Naive B cell (primary cell): ENCODE results near the gene RGS12. TPM values are rescaled to one million over a fixed set of nuclear protein-coding genes. Genes with fewer than 3 reads are reported as not detected.

ENCODE experiments used
- ATAC-seq, 2 donors: fragments of 150-1000 bp; cut with Tn5 transposase; 2 replicates each; pipeline ENCODE4 v1.10.0; 2021; ENCODE audit warnings: low read depth in 2 of 2, mild to moderate bottlenecking in 2 of 2, moderate library complexity in 2 of 2
- DNase-seq: peaks from one replicate; pipeline ENCODE4 v3.0.0; 2022
- H3K27ac Mint-ChIP-seq, 6 donors: one replicate each; pipeline ENCODE4 v1.8.0; 2020 to 2022; ENCODE audit warnings: mild to moderate bottlenecking in 6 of 6, mixed read lengths in 6 of 6, moderate library complexity in 5 of 6, inconsistent platforms in 2 of 6
- H3K27me3 Mint-ChIP-seq, 3 donors: one replicate each; pipeline ENCODE4 v1.8.0; 2021 to 2022; ENCODE audit warnings: mixed read lengths in 3 of 3, mild to moderate bottlenecking in 1 of 3
- H3K36me3 Mint-ChIP-seq, 2 donors: one replicate each; pipeline ENCODE4 v1.8.0; 2020 to 2022; ENCODE audit warnings: mixed read lengths in 2 of 2, inconsistent platforms in 1 of 2, mild to moderate bottlenecking in 1 of 2
- H3K4me1 Mint-ChIP-seq, 3 donors: one replicate each; pipeline ENCODE4 v1.8.0; 2020 to 2022; ENCODE audit warnings: mixed read lengths in 3 of 3, inconsistent platforms in 1 of 3, mild to moderate bottlenecking in 1 of 3, moderate library complexity in 1 of 3
- H3K4me3 Mint-ChIP-seq, 8 donors: one replicate each; pipeline ENCODE4 v1.8.0; 2020 to 2022; ENCODE audit warnings: mild to moderate bottlenecking in 8 of 8, mixed read lengths in 8 of 8, moderate library complexity in 8 of 8, inconsistent platforms in 2 of 8
- H3K9me3 Mint-ChIP-seq, 7 donors: one replicate each; pipeline ENCODE4 v1.8.0; 2020 to 2022; ENCODE audit warnings: mixed read lengths in 7 of 7, mild to moderate bottlenecking in 5 of 7, inconsistent platforms in 2 of 7, moderate library complexity in 1 of 7
- polyA plus RNA-seq, 6 donors: library from polyadenylated mRNA; unstranded; fragments of 300-500 nt; fragmentation: Illumina TruSeq; gene quantifications; one replicate each; pipeline ENCODE4 v1.2.3, GENCODE V29; 2021; ENCODE audit warnings: low read depth in 6 of 6

Gene RGS12
- polyA plus RNA-seq, 6 donors from 2014 or later = 0.36 to 6.8 (median 2.5) TPM

DNA sequence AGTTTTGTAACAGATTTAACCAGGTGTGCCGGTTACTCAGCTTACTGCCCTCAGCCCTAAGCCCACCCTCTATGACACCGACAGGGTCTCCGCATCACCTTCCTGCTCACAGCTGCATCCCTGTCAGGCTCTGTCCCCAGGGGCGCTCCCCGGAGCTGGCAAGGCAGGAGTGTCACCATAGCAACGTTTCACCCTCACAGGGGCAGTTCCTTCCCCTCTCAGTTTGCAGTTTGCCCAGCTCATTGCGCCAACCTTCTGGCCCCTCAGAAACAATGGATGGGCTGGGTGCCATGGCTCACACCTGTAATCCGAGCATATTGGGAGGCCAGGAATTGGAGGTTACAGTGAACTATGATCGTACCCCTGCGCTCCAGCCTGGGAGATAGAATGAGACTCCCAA, 42.6 kb downstream of the RGS12 start:
- H3K27me3 Mint-ChIP-seq = no peaks in the 10 kb centered on the region
- peak overlapping the region in 2 of 6 donors; percentile 27 to 57 for H3K27ac Mint-ChIP-seq
- H3K9me3 Mint-ChIP-seq = no peaks in the 10 kb centered on the region
- no peak overlapping the region for H3K4me3 Mint-ChIP-seq
- H3K36me3 Mint-ChIP-seq = no peaks in the 10 kb centered on the region
- DNase-seq (no peak), ATAC-seq (no peak)
- peaks cover 0 to 5% (median 4%) of the 10 kb centered on the region in 3 donors for H3K4me1 Mint-ChIP-seq

DNA sequence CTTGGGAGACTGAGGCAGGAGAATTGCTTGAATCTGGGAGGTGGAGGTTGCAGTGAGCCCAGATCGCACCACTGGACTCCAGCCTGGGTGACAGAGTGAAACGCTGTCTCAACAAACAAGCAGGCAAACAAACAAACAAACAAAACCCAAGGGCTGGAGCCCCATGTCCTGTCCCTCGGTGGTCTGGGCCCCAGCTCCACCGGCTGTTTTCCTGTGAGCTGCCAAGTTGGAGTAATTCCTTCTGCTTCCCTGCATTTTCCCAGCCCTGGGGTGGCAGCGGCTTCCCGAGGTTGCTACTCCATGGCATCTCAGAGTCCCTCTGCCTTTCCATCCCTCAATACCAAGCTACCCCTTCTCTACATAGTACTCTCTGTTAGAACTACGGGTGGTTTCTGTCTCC, 43.2 kb downstream of the RGS12 start:
- ATAC-seq = no peak
- peak overlapping the region in 2 of 6 donors; percentile 27 to 42 for H3K27ac Mint-ChIP-seq
- H3K4me3 Mint-ChIP-seq = no peak overlapping the region
- H3K36me3 Mint-ChIP-seq = no peaks in the 10 kb centered on the region
- peaks cover 0 to 7% (median 4%) of the 10 kb centered on the region in 3 donors for H3K4me1 Mint-ChIP-seq
- H3K9me3 Mint-ChIP-seq = no peaks in the 10 kb centered on the region
- no peak for DNase-seq
- H3K27me3 Mint-ChIP-seq = no peaks in the 10 kb centered on the region

DNA sequence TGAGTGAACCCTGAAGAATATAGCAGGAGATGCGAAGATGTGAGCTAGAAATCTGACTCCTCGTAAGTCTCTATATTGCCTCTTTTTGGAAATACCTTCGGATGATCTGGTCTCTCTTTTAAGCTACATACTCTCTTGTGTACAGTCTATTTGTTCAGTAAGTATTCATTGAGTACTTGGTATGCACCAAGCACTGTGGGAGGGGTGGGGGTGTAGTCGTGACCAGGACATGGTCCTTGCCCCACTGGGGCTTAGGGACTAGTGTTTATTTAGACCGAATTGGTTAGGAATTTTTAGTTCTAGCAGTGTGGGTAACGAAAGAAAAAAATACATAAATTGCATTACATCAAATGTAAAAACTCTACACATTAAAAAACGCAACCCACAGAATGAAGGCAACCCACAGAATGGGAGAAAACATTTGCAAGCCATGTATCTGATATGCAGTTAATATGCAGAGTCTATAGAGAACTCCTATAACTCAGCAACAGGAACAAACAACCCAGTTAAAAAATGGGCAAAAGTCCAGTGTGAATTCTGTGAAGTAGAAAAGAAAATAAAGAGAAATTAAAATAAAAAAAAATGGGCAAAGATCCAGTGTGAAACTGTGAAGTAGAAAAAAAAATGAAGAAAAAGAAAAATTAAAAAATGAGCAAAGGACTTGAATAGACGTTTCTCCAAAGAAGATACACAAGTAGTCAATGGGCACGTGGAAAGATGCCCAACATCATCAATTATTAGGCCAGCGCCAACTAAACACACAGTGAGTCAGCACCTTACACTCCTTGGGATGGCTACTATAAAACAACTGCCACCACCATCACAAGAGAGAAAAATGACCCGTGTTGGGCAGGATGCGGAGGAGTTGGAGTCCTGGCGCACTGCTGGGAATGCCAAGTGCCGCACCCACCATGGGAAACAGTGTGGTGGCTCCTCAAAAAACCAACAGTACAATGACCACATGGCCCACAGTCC, 43.8 kb downstream of the RGS12 start:
- Mint-ChIP-seq H3K36me3 (no peaks in the 10 kb centered on the region), H3K9me3 (no peaks in the 10 kb centered on the region), H3K4me1 (peaks cover 0 to 7% (median 4%) of the 10 kb centered on the region in 3 donors), H3K27me3 (no peaks in the 10 kb centered on the region), H3K4me3 (no peak overlapping the region), H3K27ac (peak overlapping the region in 2 of 6 donors; percentile 27 to 42)
- ATAC-seq (no peak), DNase-seq (no peak)

- no peak for ATAC-seq
- H3K27me3 Mint-ChIP-seq = no peaks in the 10 kb centered on the region
- H3K27ac Mint-ChIP-seq = no peak overlapping the region
- no peak overlapping the region for H3K4me3 Mint-ChIP-seq
- H3K36me3 Mint-ChIP-seq = no peaks in the 10 kb centered on the region
- no peak for DNase-seq
- H3K4me1 Mint-ChIP-seq = peaks cover 0 to 7% (median 4%) of the 10 kb centered on the region in 3 donors
- no peaks in the 10 kb centered on the region for H3K9me3 Mint-ChIP-seq
These were observed 44.5 kb downstream of the RGS12 start for GRCh38 chr4:3337357-3337732.

DNA sequence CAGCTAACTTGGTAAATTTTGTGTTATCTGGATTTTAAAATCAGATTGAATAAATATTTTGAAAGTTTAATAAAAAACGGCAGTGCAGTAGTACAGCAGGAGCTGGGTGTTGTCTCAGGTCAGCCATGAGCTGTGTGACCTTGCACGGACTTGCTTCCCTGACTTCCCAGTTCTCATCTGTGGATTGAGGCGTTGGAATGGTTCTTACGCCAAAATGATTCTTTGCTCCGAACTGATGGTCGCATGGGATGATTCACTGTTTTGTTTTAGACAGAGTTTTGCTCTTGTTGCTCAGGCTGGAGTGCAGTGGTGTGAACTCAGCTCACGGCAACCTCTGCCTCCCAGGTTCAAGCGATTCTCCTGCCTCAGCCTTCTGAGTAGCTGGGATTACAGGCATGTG, 45.0 kb downstream of the RGS12 start:
- Mint-ChIP-seq H3K9me3 (no peaks in the 10 kb centered on the region), H3K27ac (no peak overlapping the region), H3K4me3 (no peak overlapping the region), H3K4me1 (peaks cover 0 to 7% (median 4%) of the 10 kb centered on the region in 3 donors), H3K36me3 (no peaks in the 10 kb centered on the region), H3K27me3 (no peaks in the 10 kb centered on the region)
- ATAC-seq (no peak), DNase-seq (no peak)

DNA sequence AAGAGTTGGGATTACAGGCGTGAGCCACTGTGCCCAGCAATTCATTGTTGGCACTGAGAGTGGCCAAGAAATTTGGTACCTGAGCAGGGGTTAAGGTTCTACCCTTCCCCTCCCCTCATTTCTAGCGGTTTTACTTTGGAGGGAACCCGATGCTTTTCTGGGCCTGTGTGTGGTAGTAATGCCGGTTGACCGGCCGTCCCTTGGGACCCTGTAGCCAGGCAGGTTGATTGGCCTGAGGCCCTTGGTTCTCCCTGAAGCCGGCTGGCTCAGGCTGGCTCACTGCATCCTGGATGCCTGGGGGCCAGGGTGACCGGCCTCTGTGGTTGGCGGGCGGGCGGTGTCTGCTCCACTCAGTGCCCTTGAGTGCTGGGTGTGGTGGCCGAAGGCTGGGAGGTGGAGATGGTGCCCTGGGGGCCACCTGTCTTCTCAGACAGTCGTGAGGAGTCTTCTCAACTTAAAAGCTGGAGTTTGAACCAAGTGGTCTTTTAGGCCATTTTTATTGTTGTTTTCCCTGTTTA, 45.6 kb downstream of the RGS12 start:
- DNase-seq (no peak), ATAC-seq (no peak)
- H3K27ac Mint-ChIP-seq = no peak overlapping the region
- no peaks in the 10 kb centered on the region for H3K27me3 Mint-ChIP-seq
- H3K9me3 Mint-ChIP-seq = no peaks in the 10 kb centered on the region
- peaks cover 0 to 7% (median 4%) of the 10 kb centered on the region in 3 donors for H3K4me1 Mint-ChIP-seq
- H3K36me3 Mint-ChIP-seq = no peaks in the 10 kb centered on the region
- no peak overlapping the region for H3K4me3 Mint-ChIP-seq

GRCh38 chr4:3338976-3339531, 46.2 kb downstream of the RGS12 start:
- no peaks in the 10 kb centered on the region for H3K36me3 Mint-ChIP-seq
- H3K4me3 Mint-ChIP-seq = no peak overlapping the region
- H3K27ac Mint-ChIP-seq = no peak overlapping the region
- ATAC-seq (no peak), DNase-seq (no peak)
- H3K27me3 Mint-ChIP-seq = no peaks in the 10 kb centered on the region
- peaks cover 0 to 7% (median 4%) of the 10 kb centered on the region in 3 donors for H3K4me1 Mint-ChIP-seq
- H3K9me3 Mint-ChIP-seq = no peaks in the 10 kb centered on the region

DNA sequence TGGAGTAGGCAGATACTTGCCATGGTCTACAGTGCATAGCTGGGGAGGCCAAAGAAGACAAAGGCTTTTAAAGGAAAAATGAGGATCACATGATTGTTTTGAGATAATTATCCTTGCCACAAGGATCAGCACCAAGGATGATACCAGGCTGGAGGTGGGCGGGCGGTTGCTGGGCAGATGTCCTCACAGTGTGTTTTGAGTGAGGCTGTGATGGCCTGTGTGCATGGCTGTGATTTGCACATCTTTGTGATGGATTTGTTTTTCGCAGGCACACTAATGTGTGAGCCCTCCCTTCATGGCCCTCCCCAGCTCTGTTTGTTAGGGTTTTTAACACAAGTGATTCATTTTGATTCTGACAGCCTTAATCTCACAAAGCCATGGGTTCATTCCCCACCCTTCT, 46.8 kb downstream of the RGS12 start:
- Mint-ChIP-seq H3K4me3 (no peak overlapping the region), H3K9me3 (no peaks in the 10 kb centered on the region), H3K27me3 (no peaks in the 10 kb centered on the region), H3K36me3 (no peaks in the 10 kb centered on the region), H3K4me1 (peaks cover 0 to 7% (median 4%) of the 10 kb centered on the region in 3 donors), H3K27ac (no peak overlapping the region)
- no peak for ATAC-seq
- DNase-seq = no peak

DNA sequence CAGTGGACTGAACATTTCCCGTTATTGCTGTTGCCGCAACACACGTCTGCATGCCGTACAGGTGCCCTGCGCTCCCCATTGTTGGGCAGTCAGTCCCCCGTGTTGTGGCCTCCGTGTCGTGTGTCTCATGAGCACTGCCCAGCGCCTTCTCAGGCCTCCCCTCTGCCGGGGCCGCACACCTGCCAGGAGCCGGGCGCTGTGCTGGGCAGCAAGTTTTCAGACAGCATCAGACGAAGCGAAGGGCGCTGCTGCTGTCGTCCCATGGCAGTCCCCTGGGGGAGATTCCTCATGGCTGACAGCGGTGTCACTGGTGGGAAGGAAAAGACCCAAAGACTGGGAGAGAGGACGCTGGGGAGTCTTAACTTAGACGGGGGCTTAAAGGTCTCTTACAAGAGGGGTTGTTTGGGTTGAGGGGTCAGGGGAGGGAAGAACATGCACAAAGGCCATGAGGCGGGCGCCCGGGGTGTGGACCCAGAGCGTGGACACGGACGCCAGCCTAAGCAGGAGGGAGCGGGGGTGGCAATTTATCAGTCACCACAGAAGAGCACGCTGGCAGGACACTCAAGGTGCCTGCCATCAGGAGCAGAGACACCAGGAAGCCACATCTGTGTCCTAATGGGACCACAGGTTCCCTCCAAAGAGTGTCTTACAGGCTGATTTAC, 47.3 kb downstream of the RGS12 start:
- Mint-ChIP-seq H3K9me3 (no peaks in the 10 kb centered on the region), H3K36me3 (no peaks in the 10 kb centered on the region), H3K4me3 (no peak overlapping the region), H3K27ac (peak overlapping the region in 1 of 6 donors; percentile 49), H3K4me1 (peaks cover 0 to 7% (median 4%) of the 10 kb centered on the region in 3 donors), H3K27me3 (no peaks in the 10 kb centered on the region)
- ATAC-seq (no peak), DNase-seq (no peak)

- Mint-ChIP-seq H3K9me3 (no peaks in the 10 kb centered on the region), H3K4me1 (peaks cover 0 to 7% (median 0%) of the 10 kb centered on the region in 3 donors), H3K4me3 (no peak overlapping the region), H3K36me3 (no peaks in the 10 kb centered on the region), H3K27ac (no peak overlapping the region), H3K27me3 (no peaks in the 10 kb centered on the region)
- DNase-seq = no peak
- ATAC-seq = no peak
These were observed 47.9 kb downstream of the RGS12 start for GRCh38 chr4:3340700-3341083.

DNA sequence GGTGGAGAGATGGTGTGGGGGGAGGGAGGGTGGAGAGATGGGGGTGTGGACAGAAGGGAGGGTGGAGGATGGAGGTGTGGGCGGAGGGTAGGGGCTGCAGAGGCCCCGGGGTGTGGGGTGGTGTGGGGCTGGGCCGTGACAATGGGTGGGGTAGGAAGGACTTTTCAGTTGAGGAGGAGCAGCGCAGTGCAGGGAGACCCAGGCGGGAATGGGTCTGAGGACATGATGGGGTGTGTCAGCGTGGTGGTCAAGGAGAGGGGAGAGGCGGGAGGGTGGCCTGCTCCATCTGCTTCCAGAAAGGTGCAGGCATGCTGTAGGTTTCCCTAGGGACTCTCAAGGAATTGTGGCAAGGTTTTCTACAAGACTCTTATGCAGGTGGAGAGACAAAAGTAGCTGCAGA, 48.9 kb downstream of the RGS12 start:
- H3K4me3 Mint-ChIP-seq = no peak overlapping the region
- H3K9me3 Mint-ChIP-seq = no peaks in the 10 kb centered on the region
- H3K4me1 Mint-ChIP-seq = peaks cover 0 to 14% (median 0%) of the 10 kb centered on the region in 3 donors
- DNase-seq (no peak), ATAC-seq (no peak)
- H3K36me3 Mint-ChIP-seq = no peaks in the 10 kb centered on the region
- no peaks in the 10 kb centered on the region for H3K27me3 Mint-ChIP-seq
- peak overlapping the region in 2 of 6 donors; percentile 66 to 72 for H3K27ac Mint-ChIP-seq

DNA sequence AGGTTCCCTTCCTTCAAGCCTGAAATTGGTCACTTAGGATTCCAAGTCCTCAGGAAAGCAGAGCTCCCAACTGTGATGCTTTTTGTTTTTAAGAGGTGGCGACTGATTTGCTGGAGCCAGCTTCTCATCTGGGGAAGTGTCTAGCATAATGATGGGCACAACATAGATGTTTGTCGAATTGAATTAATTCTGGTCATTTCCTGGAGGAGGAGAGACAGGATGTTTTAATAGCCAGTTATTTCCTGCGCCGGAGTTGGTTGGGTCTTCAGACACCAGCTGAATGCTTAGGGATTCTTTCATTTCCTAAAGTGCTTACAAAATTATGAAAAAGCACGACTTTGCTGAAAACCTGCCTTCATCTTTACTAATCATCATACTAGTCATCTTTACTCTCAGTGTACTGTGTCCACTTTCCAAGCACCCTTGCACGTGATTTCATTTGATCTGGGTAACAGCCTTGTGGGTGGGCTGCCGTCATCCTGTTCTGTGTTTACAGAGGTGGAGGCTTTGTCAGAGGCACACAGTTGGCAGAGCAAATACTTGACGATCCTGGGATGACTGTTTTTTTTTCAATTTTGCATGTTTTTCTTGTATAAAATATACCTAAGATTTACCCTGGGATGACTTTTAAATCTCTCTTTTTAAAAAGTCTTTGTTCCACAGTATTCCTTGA, 49.5 kb downstream of the RGS12 start:
- no peaks in the 10 kb centered on the region for H3K27me3 Mint-ChIP-seq
- H3K27ac Mint-ChIP-seq = peak overlapping the region in 2 of 6 donors; percentile 66 to 72
- H3K4me3 Mint-ChIP-seq = no peak overlapping the region
- no peak for DNase-seq
- H3K9me3 Mint-ChIP-seq = no peaks in the 10 kb centered on the region
- H3K4me1 Mint-ChIP-seq = peaks cover 0 to 14% (median 0%) of the 10 kb centered on the region in 3 donors
- ATAC-seq = no peak
- H3K36me3 Mint-ChIP-seq = no peaks in the 10 kb centered on the region
